K562 (cell line): ENCODE data around the gene PM20D1. TPM values are rescaled to one million over a fixed set of nuclear protein-coding genes. Genes with fewer than 3 reads are reported as not detected.

Source experiments
- ATAC-seq: fragments of 200-7000 bp; cut with Tn5 transposase; 3 replicates; pipeline ENCODE4 v1.9.1; 2020; ENCODE audit warnings: moderate library complexity
- BruUV-seq: library from RNA; stranded (reverse); fragments of 400-500 nt; replicated peaks from 2 replicates; lab custom pipeline; 2021; lab: Mats Ljungman, UMichigan
- CTCF ChIA-PET: fragments of 300-600 bp; formaldehyde crosslinking; extraction: SDS; loops from one replicate; lab custom pipeline; 2021; ENCODE audit warnings: low intra/inter-chr PET ratio; lab: Yijun Ruan, JAX
- POLR2A ChIA-PET: fragments of 300-600, 350-650 bp; sonication (Branson Sonifier 250); formaldehyde crosslinking; extraction: SDS; loops from one replicate; lab custom pipeline; 2021; ENCODE audit warnings: antibody characterized with exemption, inconsistent platforms; lab: Yijun Ruan, JAX
- DNase-seq, 4 experiments: peaks; one replicate each; pipeline versions ENCODE4 v3.0.0 to v3.0.0-alpha.2; 2011 to 2018; ENCODE audit warnings: low spot score in 3 of 4, mixed read lengths in 3 of 4; ENCODE audit errors: extremely low read depth in 1 of 4
- FAIRE-seq: peaks from 2 replicates; lab custom pipeline; 2011; peaks lifted over from hg19 to GRCh38; lab: Jason Lieb, UNC
- H2AFZ ChIP-seq: 2 replicates; pipeline ENCODE4 v1.6.0; 2011; ENCODE audit warnings: low read depth, low read length, control low read depth, inconsistent platforms
- H3K27ac ChIP-seq: fragments of 200-600 bp; 3 replicates; pipeline ENCODE4 v1.8.0; 2011; ENCODE audit warnings: low read depth, mild to moderate bottlenecking, control low read depth, inconsistent platforms, low read length, moderate library complexity, mixed read lengths; ENCODE audit errors: extremely low read depth
- H3K27me3 ChIP-seq, 2 experiments: fragments of 300-600 bp in 1 of 2; 2 replicates in 1 of 2; 3 replicates in 1 of 2; pipeline versions ENCODE4 v1.6.0 to v1.8.0; 2011; ENCODE audit warnings: inconsistent platforms in 2 of 2, low read length in 2 of 2, mild to moderate bottlenecking in 1 of 2, mixed read lengths in 1 of 2, moderate library complexity in 1 of 2; ENCODE audit not compliant: control insufficient read depth in 2 of 2, insufficient read depth in 2 of 2
- H3K36me3 ChIP-seq: fragments of 300-600 bp; 3 replicates; pipeline ENCODE4 v1.8.0; 2011; ENCODE audit warnings: mild to moderate bottlenecking, low read length, inconsistent platforms; ENCODE audit not compliant: control insufficient read depth, insufficient read depth
- H3K4me1 ChIP-seq, 2 experiments: fragments of 200-600 bp in 1 of 2; replicated peaks in 1 of 2; 2 replicates in 1 of 2; 3 replicates in 1 of 2; pipeline versions ENCODE4 v1.5.1 to v1.8.0; 2011; ENCODE audit warnings: inconsistent platforms in 2 of 2, low read length in 2 of 2, mild to moderate bottlenecking in 1 of 2, mixed read lengths in 1 of 2, moderate library complexity in 1 of 2; ENCODE audit not compliant: control insufficient read depth in 2 of 2, insufficient read depth in 2 of 2
- H3K4me2 ChIP-seq: 2 replicates; pipeline ENCODE4 v1.6.1; 2011; ENCODE audit warnings: low read length, control low read depth, inconsistent platforms, mixed read lengths; ENCODE audit not compliant: insufficient read depth
- H3K4me3 ChIP-seq: fragments of 200-600 bp; sonication (generic), shearing (Covaris generic); 2 replicates; pipeline ENCODE4 v1.5.1; 2016; ENCODE audit warnings: control low read depth, inconsistent platforms
- H3K79me2 ChIP-seq: fragments of 200-600 bp; 3 replicates; pipeline ENCODE4 v1.8.0; 2011; ENCODE audit warnings: low read length, inconsistent platforms; ENCODE audit not compliant: control insufficient read depth, insufficient read depth
- H3K9ac ChIP-seq, 2 experiments: 2 replicates each; pipeline versions ENCODE4 v1.6.0 to v1.6.1; 2011; ENCODE audit warnings: low read depth in 2 of 2, low read length in 2 of 2, control low read depth in 1 of 2, inconsistent platforms in 1 of 2, mild to moderate bottlenecking in 1 of 2, mixed read lengths in 1 of 2; ENCODE audit not compliant: insufficient read depth in 1 of 2
- H3K9me1 ChIP-seq: one replicate; pipeline ENCODE4 v1.6.0; 2011; ENCODE audit warnings: inconsistent platforms, mild to moderate bottlenecking, low read length, moderate library complexity; ENCODE audit not compliant: control insufficient read depth, insufficient read depth
- H3K9me3 ChIP-seq: replicated peaks from 2 replicates; pipeline ENCODE4 v1.5.1; 2011; ENCODE audit warnings: low read depth, low read length, inconsistent platforms; ENCODE audit not compliant: control insufficient read depth, insufficient read depth
- H4K20me1 ChIP-seq: replicated peaks from 2 replicates; pipeline ENCODE4 v1.6.1; 2011; ENCODE audit warnings: low read length, inconsistent platforms, mixed read lengths; ENCODE audit not compliant: control insufficient read depth, insufficient read depth
- ARID1B ChIP-seq: fragments of 450-650 bp; IDR thresholded peaks from 2 replicates; pipeline ENCODE4 v1.6.1; 2016; ENCODE audit warnings: antibody characterized with exemption, mild to moderate bottlenecking, inconsistent platforms
- BCL6 ChIP-seq: fragments of 250-450 bp; sonication (Bioruptor Pico); IDR thresholded peaks from 2 replicates; pipeline ENCODE4 v1.4.0; 2020
- LCOR ChIP-seq: sonication (generic); formaldehyde crosslinking; IDR thresholded peaks from 2 replicates; pipeline ENCODE4 v1.8.0; 2022; ENCODE audit warnings: mild to moderate bottlenecking, missing genetic modification reagents
- PHB2 ChIP-seq: fragments of 450-650 bp; IDR thresholded peaks from 2 replicates; pipeline ENCODE4 v1.6.1; 2017; ENCODE audit warnings: low read depth
- RNF2 ChIP-seq: sonication (generic); IDR thresholded peaks from 2 replicates; pipeline ENCODE4 v1.6.1; 2016
- ZBTB8A ChIP-seq: fragments of 450-650 bp; IDR thresholded peaks from 2 replicates; pipeline ENCODE4 v1.6.1; 2018; ENCODE audit warnings: mild to moderate bottlenecking, moderate library complexity; ENCODE audit not compliant: partially characterized antibody
- WGBS: fragments of 100-300 bp; shearing (Covaris generic); methylation state at CpG from one replicate; pipeline ENCODE4 v1.1.6; 2016; ENCODE audit warnings: low coverage, mixed read lengths; ENCODE audit not compliant: insufficient coverage; ENCODE audit errors: missing lambda C conversion rate; 5-methylcytosine and 5-hydroxymethylcytosine counted together
- in situ Hi-C: fragments of 300-500 bp; cut with MboI; formaldehyde crosslinking; loops from 4 replicates; pipeline ENCODE4 v1.15.0; 2018; ENCODE audit warnings: inconsistent platforms, mixed read lengths
- intact Hi-C: fragments of 100-400 bp; cut with micrococcal nuclease; formaldehyde crosslinking; loops from 2 replicates; pipeline ENCODE4 v1.14.2; 2022
- polyA plus RNA-seq, 8 experiments: library from polyadenylated mRNA; depleted of rRNA in 4 of 8; stranded (reverse) in 5 of 8; unstranded in 3 of 8; fragments of >200 nt; fragmentation: Nextera tagmentation in 2 of 8; fragmentation: Illumina TruSeq in 1 of 8; extraction: Ambion mirVana in 2 of 8; extraction: Trizol in 1 of 8; gene quantifications; 2 replicates each; pipeline versions ENCODE4 v1.2.1 to v1.2.3, GENCODE V29; 2011 to 2014; ENCODE audit warnings: inconsistent platforms in 1 of 8, missing spikeins in 1 of 8
- total RNA-seq, 7 experiments: library from RNA; depleted of rRNA in 6 of 7; stranded (reverse); fragments of >200 nt in 6 of 7; fragmentation: Illumina TruSeq in 2 of 7; extraction: Trizol in 2 of 7; gene quantifications; 2 replicates each; pipeline versions ENCODE4 v1.2.1 to v1.2.3, GENCODE V29; 2011 to 2021; ENCODE audit warnings: low replicate concordance in 1 of 7
- TF ChIP-seq, protein P1 (sequence below): fragments of 450-650 bp; IDR thresholded peaks from 2 replicates; pipeline ENCODE4 v1.6.1; 2016; ENCODE audit warnings: mild to moderate bottlenecking
- TF ChIP-seq, protein P2 (sequence below): fragments of 250-450 bp; sonication (Bioruptor Pico); IDR thresholded peaks from 2 replicates; pipeline ENCODE4 v1.8.0; 2021; ENCODE audit warnings: moderate library complexity, mild to moderate bottlenecking, inconsistent platforms

PM20D1 gene
- total and polyA plus RNA-seq, 9 of the 15 experiments (the other 6 are each of a cell fraction or from before 2014, with no cell fraction given), result not detected

DNA sequence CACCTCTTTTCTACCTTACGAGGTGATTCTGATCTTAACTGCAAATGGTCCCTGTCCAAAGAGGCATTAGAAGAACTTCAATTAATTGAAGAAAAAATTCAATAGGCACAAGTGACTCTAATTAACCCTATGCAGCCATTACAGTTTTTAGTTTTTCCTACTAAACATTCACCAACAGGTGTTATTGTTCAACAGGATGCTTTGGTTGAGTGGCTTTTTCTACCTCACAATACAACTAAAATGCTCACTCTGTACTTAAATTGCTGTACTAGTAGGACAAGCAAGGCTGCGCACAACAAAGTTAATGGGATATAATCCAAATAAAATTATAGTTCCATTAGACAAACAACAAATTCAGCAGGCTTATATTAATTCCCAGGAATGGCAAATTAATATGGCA, 11.6 kb upstream of the PM20D1 start:
- no peak overlapping the region for H3K27ac ChIP-seq
- no peak for DNase-seq
- TF ChIP-seq LCOR (CRISPR knock-in tag) (no peak), ZBTB8A (no peak), PHB2 (no peak), RNF2 (no peak), BCL6 (CRISPR knock-in tag) (no peak), ARID1B (no peak)
- TF ChIP-seq, protein P1, sequence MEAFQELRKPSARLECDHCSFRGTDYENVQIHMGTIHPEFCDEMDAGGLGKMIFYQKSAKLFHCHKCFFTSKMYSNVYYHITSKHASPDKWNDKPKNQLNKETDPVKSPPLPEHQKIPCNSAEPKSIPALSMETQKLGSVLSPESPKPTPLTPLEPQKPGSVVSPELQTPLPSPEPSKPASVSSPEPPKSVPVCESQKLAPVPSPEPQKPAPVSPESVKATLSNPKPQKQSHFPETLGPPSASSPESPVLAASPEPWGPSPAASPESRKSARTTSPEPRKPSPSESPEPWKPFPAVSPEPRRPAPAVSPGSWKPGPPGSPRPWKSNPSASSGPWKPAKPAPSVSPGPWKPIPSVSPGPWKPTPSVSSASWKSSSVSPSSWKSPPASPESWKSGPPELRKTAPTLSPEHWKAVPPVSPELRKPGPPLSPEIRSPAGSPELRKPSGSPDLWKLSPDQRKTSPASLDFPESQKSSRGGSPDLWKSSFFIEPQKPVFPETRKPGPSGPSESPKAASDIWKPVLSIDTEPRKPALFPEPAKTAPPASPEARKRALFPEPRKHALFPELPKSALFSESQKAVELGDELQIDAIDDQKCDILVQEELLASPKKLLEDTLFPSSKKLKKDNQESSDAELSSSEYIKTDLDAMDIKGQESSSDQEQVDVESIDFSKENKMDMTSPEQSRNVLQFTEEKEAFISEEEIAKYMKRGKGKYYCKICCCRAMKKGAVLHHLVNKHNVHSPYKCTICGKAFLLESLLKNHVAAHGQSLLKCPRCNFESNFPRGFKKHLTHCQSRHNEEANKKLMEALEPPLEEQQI, result no peak
- TF ChIP-seq, protein P2, sequence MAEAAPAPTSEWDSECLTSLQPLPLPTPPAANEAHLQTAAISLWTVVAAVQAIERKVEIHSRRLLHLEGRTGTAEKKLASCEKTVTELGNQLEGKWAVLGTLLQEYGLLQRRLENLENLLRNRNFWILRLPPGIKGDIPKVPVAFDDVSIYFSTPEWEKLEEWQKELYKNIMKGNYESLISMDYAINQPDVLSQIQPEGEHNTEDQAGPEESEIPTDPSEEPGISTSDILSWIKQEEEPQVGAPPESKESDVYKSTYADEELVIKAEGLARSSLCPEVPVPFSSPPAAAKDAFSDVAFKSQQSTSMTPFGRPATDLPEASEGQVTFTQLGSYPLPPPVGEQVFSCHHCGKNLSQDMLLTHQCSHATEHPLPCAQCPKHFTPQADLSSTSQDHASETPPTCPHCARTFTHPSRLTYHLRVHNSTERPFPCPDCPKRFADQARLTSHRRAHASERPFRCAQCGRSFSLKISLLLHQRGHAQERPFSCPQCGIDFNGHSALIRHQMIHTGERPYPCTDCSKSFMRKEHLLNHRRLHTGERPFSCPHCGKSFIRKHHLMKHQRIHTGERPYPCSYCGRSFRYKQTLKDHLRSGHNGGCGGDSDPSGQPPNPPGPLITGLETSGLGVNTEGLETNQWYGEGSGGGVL (CRISPR knock-in tag), result no peak
- TF ChIP-seq, all 486 proteins: peak for 0
- no peak overlapping the region for H2AFZ ChIP-seq
- ChIA-PET POLR2A (no interaction called here), CTCF (no interaction called here)
- no peaks in the 10 kb centered on the region; the same call in 1 of the 2 replicates for H3K9me3 ChIP-seq
- BruUV-seq, result no TSS peak
- H3K36me3 ChIP-seq, result no peaks in the 10 kb centered on the region
- ATAC-seq, result no peak
- no peak for FAIRE-seq
- H3K9ac ChIP-seq, result no peak overlapping the region
- no peaks in the 10 kb centered on the region for H3K79me2 ChIP-seq
- no peak overlapping the region for H3K4me2 ChIP-seq
- WGBS, result 7% methylated on average over 2 of the region's 2 CpGs
- no peaks in the 10 kb centered on the region for H3K9me1 ChIP-seq
- in situ Hi-C loops (no loop called here), intact Hi-C loops (no loop called here)
- no peak overlapping the region for H3K4me3 ChIP-seq
- no peaks in the 10 kb centered on the region for H3K4me1 ChIP-seq
- no peaks in the 10 kb centered on the region for H4K20me1 ChIP-seq
- peaks cover 2 to 4% of the 10 kb centered on the region in 2 experiments; a peak in 4 of 5 replicates for H3K27me3 ChIP-seq
